ENCODE results near the gene PBX1.
"Not testable (repeated sequence)": the region's sequence is repeated elsewhere in the genome, so short reads cannot be mapped to it uniquely, and the experiment has no call there.

Gene PBX1

GRCh38 chr1:164643018-164643417 lies 84.0 kb downstream of the PBX1 start:
- DNase-seq (ENCODE audit: low spot score): no peak

- DNase-seq (ENCODE audit: low spot score): no peak
Observed at GRCh38 chr1:164644268-164644667, 85.3 kb downstream of the PBX1 start.

- DNase-seq (ENCODE audit: low spot score): no peak
Observed at GRCh38 chr1:164644774-164645644, 86.0 kb downstream of the PBX1 start.

- no peak for DNase-seq (ENCODE audit: low spot score)
Observed at GRCh38 chr1:164645921-164646320, 86.9 kb downstream of the PBX1 start.

GRCh38 chr1:164647211-164647610 lies 88.2 kb downstream of the PBX1 start:
- DNase-seq (ENCODE audit: low spot score): no peak

GRCh38 chr1:164648636-164649035 lies 89.7 kb downstream of the PBX1 start:
- no peak for DNase-seq (ENCODE audit: low spot score)

GRCh38 chr1:164649146-164649545 lies 90.2 kb downstream of the PBX1 start:
- DNase-seq (ENCODE audit: low spot score): no peak

- DNase-seq (ENCODE audit: low spot score): no peak
Observed at GRCh38 chr1:164650531-164650930, 91.5 kb downstream of the PBX1 start.

GRCh38 chr1:164651351-164651951 lies 92.5 kb downstream of the PBX1 start:
- DNase-seq (ENCODE audit: low spot score): no peak

- DNase-seq (ENCODE audit: low spot score): not testable (repeated sequence)
Observed at GRCh38 chr1:164652969-164653368, 94.0 kb downstream of the PBX1 start.

GRCh38 chr1:164653705-164654104 lies 94.7 kb downstream of the PBX1 start:
- DNase-seq (ENCODE audit: low spot score): no peak

- DNase-seq (ENCODE audit: low spot score): no peak
Observed at GRCh38 chr1:164654200-164654599, 95.2 kb downstream of the PBX1 start.

GRCh38 chr1:164658864-164659263 lies 99.9 kb downstream of the PBX1 start:
- no peak for DNase-seq (ENCODE audit: low spot score)

GRCh38 chr1:164659621-164660411 lies 100.8 kb downstream of the PBX1 start:
- DNase-seq (ENCODE audit: low spot score): no peak

GRCh38 chr1:164660412-164660772 lies 101.4 kb downstream of the PBX1 start:
- no peak for DNase-seq (ENCODE audit: low spot score)

GRCh38 chr1:164660775-164661174 lies 101.8 kb downstream of the PBX1 start:
- no peak for DNase-seq (ENCODE audit: low spot score)

- DNase-seq (ENCODE audit: low spot score): no peak
Observed at GRCh38 chr1:164662462-164662861, 103.5 kb downstream of the PBX1 start.

- DNase-seq (ENCODE audit: low spot score): no peak
Observed at GRCh38 chr1:164662955-164663354, 104.0 kb downstream of the PBX1 start.

- DNase-seq (ENCODE audit: low spot score): no peak
Observed at GRCh38 chr1:164664127-164664526, 105.1 kb downstream of the PBX1 start.

GRCh38 chr1:164667001-164667400 lies 108.0 kb downstream of the PBX1 start:
- no peak for DNase-seq (ENCODE audit: low spot score)

GRCh38 chr1:164667600-164667999 lies 108.6 kb downstream of the PBX1 start:
- no peak for DNase-seq (ENCODE audit: low spot score)

- DNase-seq (ENCODE audit: low spot score): no peak
Observed at GRCh38 chr1:164668491-164669400, 109.8 kb downstream of the PBX1 start.

All from germinal center (tissue), 1 donor.